Muscle layer of duodenum (tissue), 2 donors: ENCODE data around the gene IRAG1.

Experiments used
- H3K27ac ChIP-seq: one replicate; pipeline ENCODE4 v1.7.0; 2013; ENCODE audit warnings: mild to moderate bottlenecking, low read length
- H3K27me3 ChIP-seq: one replicate; pipeline ENCODE4 v1.7.0; 2013; ENCODE audit warnings: low read depth, mild to moderate bottlenecking, control low read depth, low read length
- H3K36me3 ChIP-seq, 2 donors: one replicate each; pipeline ENCODE4 v1.7.0; 2013; ENCODE audit warnings: low read length in 2 of 2, control low read depth in 1 of 2, mild to moderate bottlenecking in 1 of 2; ENCODE audit not compliant: insufficient read depth in 2 of 2, control insufficient read depth in 1 of 2
- H3K4me1 ChIP-seq, 2 donors: one replicate each; pipeline ENCODE4 v1.7.0; 2013; ENCODE audit warnings: low read length in 2 of 2, mild to moderate bottlenecking in 2 of 2, control low read depth in 1 of 2, moderate library complexity in 1 of 2; ENCODE audit not compliant: insufficient read depth in 2 of 2, control insufficient read depth in 1 of 2
- H3K4me3 ChIP-seq, 2 donors: one replicate each; pipeline ENCODE4 v1.7.0; 2013; ENCODE audit warnings: low read length in 2 of 2, low read depth in 1 of 2, mild to moderate bottlenecking in 1 of 2
- H3K9me3 ChIP-seq, 2 donors: one replicate each; pipeline ENCODE4 v1.7.0; 2013; ENCODE audit warnings: low read length in 2 of 2, control low read depth in 1 of 2, mild to moderate bottlenecking in 1 of 2; ENCODE audit not compliant: control insufficient read depth in 1 of 2
- donor health status: healthy.

The IRAG1 gene

GRCh38 chr11:10693509-10694081 is at the start of gene IRAG1:
IRAG1 (minus strand) TSS chr11:10693755; CDS start chr11:10693602, 153 bp downstream.
- Histone ChIP-seq H3K27ac (peak within 1 kb of the TSS; percentile 97), H3K27me3 (no peaks in the 10 kb centered on the region), H3K36me3 (no peaks in the 10 kb centered on the region), H3K4me3 (peak within 1 kb of the TSS; percentile 78 to 82), H3K9me3 (no peaks in the 10 kb centered on the region), H3K4me1 (peaks cover 0 to 14% of the 10 kb centered on the region in 2 donors)

GRCh38 chr11:10742460-10743208 is 49.1 kb upstream of the IRAG1 start:
- no peaks in the 10 kb centered on the region for H3K4me1 ChIP-seq
- H3K27ac ChIP-seq = no peak overlapping the region
- H3K4me3 ChIP-seq = no peak overlapping the region
- H3K36me3 ChIP-seq = no peaks in the 10 kb centered on the region
- H3K27me3 ChIP-seq = no peaks in the 10 kb centered on the region
- H3K9me3 ChIP-seq = no peaks in the 10 kb centered on the region

GRCh38 chr11:10735481-10736475 is 42.2 kb upstream of the IRAG1 start:
- peak overlapping the region; percentile 75 for H3K27ac ChIP-seq
- no peaks in the 10 kb centered on the region for H3K9me3 ChIP-seq
- no peaks in the 10 kb centered on the region for H3K36me3 ChIP-seq
- no peaks in the 10 kb centered on the region for H3K27me3 ChIP-seq
- peak overlapping the region; percentile 33 to 43 for H3K4me3 ChIP-seq
- peaks cover 3 to 6% of the 10 kb centered on the region in 2 donors for H3K4me1 ChIP-seq

- H3K4me3 ChIP-seq = no peak overlapping the region
- no peaks in the 10 kb centered on the region for H3K9me3 ChIP-seq
- no peak overlapping the region for H3K27ac ChIP-seq
- H3K4me1 ChIP-seq = peaks cover 3 to 13% of the 10 kb centered on the region in 2 donors
- H3K36me3 ChIP-seq = no peaks in the 10 kb centered on the region
- no peaks in the 10 kb centered on the region for H3K27me3 ChIP-seq
Observed at GRCh38 chr11:10731064-10731680, 37.6 kb upstream of the IRAG1 start.

GRCh38 chr11:10730151-10730550 is 36.6 kb upstream of the IRAG1 start:
- Histone ChIP-seq H3K4me1 (peaks cover 0 to 8% of the 10 kb centered on the region in 2 donors), H3K27me3 (no peaks in the 10 kb centered on the region), H3K4me3 (no peak overlapping the region), H3K9me3 (no peaks in the 10 kb centered on the region), H3K36me3 (no peaks in the 10 kb centered on the region), H3K27ac (no peak overlapping the region)

- H3K27ac ChIP-seq = no peak overlapping the region
- H3K27me3 ChIP-seq = no peaks in the 10 kb centered on the region
- H3K36me3 ChIP-seq = no peaks in the 10 kb centered on the region
- H3K4me1 ChIP-seq = peaks cover 0 to 7% of the 10 kb centered on the region in 2 donors
- H3K9me3 ChIP-seq = no peaks in the 10 kb centered on the region
- H3K4me3 ChIP-seq = no peak overlapping the region
Observed at GRCh38 chr11:10728789-10729472, 35.4 kb upstream of the IRAG1 start.

GRCh38 chr11:10728154-10728553 is 34.6 kb upstream of the IRAG1 start:
- no peak overlapping the region for H3K4me3 ChIP-seq
- H3K9me3 ChIP-seq = no peaks in the 10 kb centered on the region

GRCh38 chr11:10727146-10727851 is 33.7 kb upstream of the IRAG1 start:
- Histone ChIP-seq H3K9me3 (no peaks in the 10 kb centered on the region), H3K4me1 (peaks cover 0 to 7% of the 10 kb centered on the region in 2 donors), H3K27ac (no peak overlapping the region), H3K27me3 (no peaks in the 10 kb centered on the region), H3K4me3 (no peak overlapping the region), H3K36me3 (no peaks in the 10 kb centered on the region)

More at GRCh38 chr11:10728154-10728553, 34.6 kb upstream of the IRAG1 start:
- Histone ChIP-seq H3K27me3 (no peaks in the 10 kb centered on the region), H3K4me1 (peaks cover 0 to 7% of the 10 kb centered on the region in 2 donors), H3K27ac (no peak overlapping the region), H3K36me3 (no peaks in the 10 kb centered on the region)

GRCh38 chr11:10725907-10726253 is 32.3 kb upstream of the IRAG1 start:
- no peaks in the 10 kb centered on the region for H3K36me3 ChIP-seq
- no peak overlapping the region for H3K27ac ChIP-seq
- no peaks in the 10 kb centered on the region for H3K9me3 ChIP-seq
- peaks cover 0 to 7% of the 10 kb centered on the region in 2 donors for H3K4me1 ChIP-seq
- no peaks in the 10 kb centered on the region for H3K27me3 ChIP-seq
- no peak overlapping the region for H3K4me3 ChIP-seq
